H9 (cell line): Measurements from ENCODE around the gene TRIM28. TPM values are rescaled to one million over a fixed set of nuclear protein-coding genes. Genes with fewer than 3 reads are reported as not detected.

ENCODE experiments used
- DNase-seq: peaks from one replicate; pipeline ENCODE4 v3.0.0-alpha.2; 2017
- H2AFZ ChIP-seq: one replicate; pipeline ENCODE4 v1.6.1; 2013; ENCODE audit warnings: mild to moderate bottlenecking, low read length, control low read depth, moderate library complexity
- H2AK5ac ChIP-seq: 2 replicates; pipeline ENCODE4 v1.6.1; 2013; ENCODE audit warnings: low read length, control low read depth, mixed read lengths; ENCODE audit not compliant: insufficient read length
- H2BK120ac ChIP-seq: one replicate; pipeline ENCODE4 v1.6.1; 2013; ENCODE audit warnings: low read depth, mild to moderate bottlenecking, low read length, control low read depth, inconsistent platforms; ENCODE audit not compliant: poor library complexity, severe bottlenecking
- H2BK12ac ChIP-seq: 2 replicates; pipeline ENCODE4 v1.6.1; 2013; ENCODE audit warnings: low read length, control low read depth, mixed read lengths, low read depth; ENCODE audit not compliant: insufficient read length
- H2BK15ac ChIP-seq: 2 replicates; pipeline ENCODE4 v1.6.1; 2013; ENCODE audit warnings: low read depth, low read length, control low read depth
- H2BK20ac ChIP-seq: one replicate; pipeline ENCODE4 v1.6.1; 2013; ENCODE audit warnings: low read depth, mild to moderate bottlenecking, low read length, control low read depth, inconsistent platforms; ENCODE audit not compliant: poor library complexity, severe bottlenecking
- H2BK5ac ChIP-seq: 2 replicates; pipeline ENCODE4 v1.6.1; 2013; ENCODE audit warnings: low read length, control low read depth, mixed read lengths; ENCODE audit not compliant: insufficient read length
- H3K14ac ChIP-seq: 2 replicates; pipeline ENCODE4 v1.6.1; 2013; ENCODE audit warnings: low read length, control low read depth; ENCODE audit not compliant: insufficient read depth
- H3K18ac ChIP-seq: 2 replicates; pipeline ENCODE4 v1.6.1; 2013; ENCODE audit warnings: low read depth, mild to moderate bottlenecking, mixed read lengths, low read length, control low read depth; ENCODE audit not compliant: insufficient read length
- H3K23ac ChIP-seq: 2 replicates; pipeline ENCODE4 v1.6.1; 2013; ENCODE audit warnings: low read length, control low read depth, mixed read lengths, low read depth; ENCODE audit not compliant: insufficient read length
- H3K23me2 ChIP-seq: 2 replicates; pipeline ENCODE4 v1.6.1; 2013; ENCODE audit warnings: low read depth, mild to moderate bottlenecking, mixed read lengths, low read length, control low read depth; ENCODE audit not compliant: insufficient read length, poor library complexity, severe bottlenecking
- H3K27ac ChIP-seq: 2 replicates; pipeline ENCODE4 v1.5.1; 2013; ENCODE audit warnings: low read length, control low read depth, mixed read lengths, low read depth; ENCODE audit not compliant: insufficient read length
- H3K27me3 ChIP-seq: 2 replicates; pipeline ENCODE4 v1.6.1; 2013; ENCODE audit warnings: low read length, control low read depth, inconsistent platforms; ENCODE audit not compliant: insufficient read depth
- H3K4ac ChIP-seq: 2 replicates; pipeline ENCODE4 v1.6.1; 2013; ENCODE audit warnings: low read depth, mild to moderate bottlenecking, control low read depth, inconsistent platforms, low read length, moderate library complexity
- H3K4me1 ChIP-seq: 2 replicates; pipeline ENCODE4 v1.6.1; 2013; ENCODE audit warnings: low read length, control low read depth, inconsistent platforms; ENCODE audit not compliant: insufficient read depth
- H3K4me2 ChIP-seq: 2 replicates; pipeline ENCODE4 v1.6.1; 2013; ENCODE audit warnings: low read length, control low read depth, mixed read lengths; ENCODE audit not compliant: insufficient read length, insufficient read depth
- H3K56ac ChIP-seq: 2 replicates; pipeline ENCODE4 v1.6.1; 2013; ENCODE audit warnings: low read depth, mild to moderate bottlenecking, mixed read lengths, low read length, control low read depth; ENCODE audit not compliant: insufficient read length
- H3K79me1 ChIP-seq: 2 replicates; pipeline ENCODE4 v1.6.1; 2013; ENCODE audit warnings: low read depth, mild to moderate bottlenecking, moderate library complexity, low read length, control low read depth, inconsistent platforms; ENCODE audit not compliant: insufficient read depth, poor library complexity, severe bottlenecking
- H3K79me2 ChIP-seq: 2 replicates; pipeline ENCODE4 v1.6.1; 2013; ENCODE audit warnings: low read length, control low read depth, inconsistent platforms; ENCODE audit not compliant: insufficient read depth
- H3K9ac ChIP-seq: 2 replicates; pipeline ENCODE4 v1.6.1; 2013; ENCODE audit warnings: low read length, control low read depth, mixed read lengths; ENCODE audit not compliant: insufficient read length; ENCODE audit errors: extremely low read depth
- H3K9me3 ChIP-seq: one replicate; pipeline ENCODE4 v1.6.1; 2013; ENCODE audit warnings: low read depth, low read length, inconsistent platforms; ENCODE audit not compliant: control insufficient read depth
- H3T11ph ChIP-seq: one replicate; pipeline ENCODE4 v1.6.1; 2013; ENCODE audit warnings: mild to moderate bottlenecking, low read length, control low read depth, inconsistent platforms
- H4K20me1 ChIP-seq: one replicate; pipeline ENCODE4 v1.6.1; 2013; ENCODE audit not compliant: control insufficient read depth, insufficient read length, insufficient read depth
- H4K5ac ChIP-seq: 2 replicates; pipeline ENCODE4 v1.6.1; 2013; ENCODE audit warnings: low read depth, mild to moderate bottlenecking, mixed read lengths, low read length, control low read depth; ENCODE audit not compliant: insufficient read length
- H4K8ac ChIP-seq: replicated peaks from 2 replicates; pipeline ENCODE4 v1.6.1; 2013; ENCODE audit warnings: low read length, control low read depth, mixed read lengths, low read depth; ENCODE audit not compliant: insufficient read length
- H4K91ac ChIP-seq: 2 replicates; pipeline ENCODE4 v1.6.1; 2013; ENCODE audit warnings: low read depth, mild to moderate bottlenecking, moderate library complexity, mixed read lengths, low read length, control low read depth; ENCODE audit not compliant: insufficient read length
- H3K27ac Mint-ChIP-seq, 3 experiments: 2 replicates in 2 of 3; 3 replicates in 1 of 3; pipeline ENCODE4 v1.8.0; 2020 to 2021; ENCODE audit warnings: mixed read lengths in 3 of 3, mild to moderate bottlenecking in 1 of 3, moderate library complexity in 1 of 3
- H3K27me3 Mint-ChIP-seq: 2 replicates; pipeline ENCODE4 v1.8.0; 2021; ENCODE audit warnings: low read depth, mild to moderate bottlenecking, moderate library complexity, mixed read lengths
- H3K36me3 Mint-ChIP-seq, 3 experiments: 2 replicates in 2 of 3; 3 replicates in 1 of 3; pipeline ENCODE4 v1.8.0; 2020 to 2021; ENCODE audit warnings: low read depth in 3 of 3, mixed read lengths in 3 of 3; ENCODE audit not compliant: insufficient read depth in 1 of 3
- H3K4me1 Mint-ChIP-seq, 2 experiments: 2 replicates each; pipeline ENCODE4 v1.8.0; 2020; ENCODE audit warnings: mixed read lengths in 2 of 2
- H3K4me3 Mint-ChIP-seq, 2 experiments: 2 replicates in 1 of 2; 3 replicates in 1 of 2; pipeline ENCODE4 v1.8.0; 2020 to 2021; ENCODE audit warnings: mild to moderate bottlenecking in 2 of 2, mixed read lengths in 2 of 2, moderate library complexity in 1 of 2
- H3K9me3 Mint-ChIP-seq, 2 experiments: 2 replicates in 1 of 2; 3 replicates in 1 of 2; pipeline ENCODE4 v1.8.0; 2020; ENCODE audit warnings: mild to moderate bottlenecking in 2 of 2, mixed read lengths in 2 of 2, moderate library complexity in 1 of 2
- WGBS: extraction: QIAGEN DNeasy Blood & Tissue Kit; methylation state at CpG from one replicate; pipeline ENCODE4 v1.1.7; 2013; ENCODE audit warnings: missing lambda C conversion rate, low lambda C conversion rate, mixed read lengths; ENCODE audit not compliant: insufficient read length; ENCODE audit errors: extremely low coverage; 5-methylcytosine and 5-hydroxymethylcytosine counted together
- total RNA-seq: library from RNA; stranded (reverse); gene quantifications from 2 replicates; pipeline ENCODE4 v1.2.1, GENCODE V29; 2021
- TF ChIP-seq, protein P1 (sequence below): fragments of 200-600 bp; sonication (generic); conservative IDR thresholded peaks from 3 replicates; pipeline ENCODE4 v1.8.0; 2021; ENCODE audit warnings: antibody characterized with exemption, mild to moderate bottlenecking

TRIM28 gene
- total RNA-seq, 1 experiment from 2014 or later, result 1,084 TPM

DNA sequence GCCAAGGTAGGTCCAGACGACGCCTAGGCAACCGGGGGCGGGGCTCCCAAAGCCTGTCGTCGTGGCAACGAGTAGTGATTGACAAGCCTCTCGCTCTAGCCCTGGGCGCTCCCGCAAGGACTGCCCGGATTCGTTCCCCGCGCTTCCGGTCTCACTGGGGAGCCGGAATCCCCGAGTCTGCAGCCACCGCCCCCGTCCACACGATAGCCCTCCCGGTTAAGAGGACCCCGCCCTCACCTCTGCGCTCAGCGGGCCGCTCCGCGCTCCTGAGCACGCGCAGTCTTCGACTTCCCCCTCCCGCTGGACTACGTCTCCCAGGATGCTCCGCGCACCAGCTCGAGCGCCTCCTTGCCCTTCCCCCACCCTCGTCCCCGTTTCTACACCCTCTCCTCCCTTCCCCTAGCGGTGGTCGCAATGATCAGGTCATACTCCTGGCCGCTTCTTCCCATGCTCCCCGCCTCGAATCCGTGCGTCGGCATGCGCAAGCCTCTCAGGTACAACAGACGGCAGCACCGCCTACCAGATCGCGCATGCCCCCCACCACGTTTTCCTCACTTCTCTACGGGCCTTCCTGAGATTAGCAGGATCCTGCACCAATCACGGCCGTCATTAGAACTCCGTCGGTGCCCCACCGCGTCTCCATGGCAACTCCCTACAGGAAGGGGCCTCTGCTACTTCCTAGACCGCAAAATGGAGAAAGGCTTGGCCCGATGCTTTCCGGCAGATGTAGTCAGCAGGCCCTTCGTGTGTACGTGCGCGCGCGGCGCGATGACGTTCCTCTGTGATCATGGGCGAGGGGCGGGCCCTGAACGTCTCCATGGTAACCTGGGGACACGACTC, 29.2 kb downstream of the TRIM28 start, which contains the start of gene MZF1:
Gene MZF1 (minus strand): TSS at position 518 of the 840 bp plus-strand sequence. CDS start 1,946 bp downstream, outside the sequence.
- Mint-ChIP-seq H3K27me3 (peaks cover 2% of the 10 kb centered on the region; the same call in 1 of the 2 replicates), H3K4me3 (peak within 1 kb of the TSS; percentile 96 to 98), H3K4me1 (peaks cover 17 to 26% of the 10 kb centered on the region in 2 experiments), H3K27ac (peak within 1 kb of the TSS; percentile 100), H3K36me3 (peaks cover 0 to 21% (median 18%) of the 10 kb centered on the region in 3 experiments; a peak in 5 of 7 replicates), H3K9me3 (no peaks in the 10 kb centered on the region; a peak in 2 of 5 replicates)
- peak; percentile 100 for DNase-seq
- H3K56ac ChIP-seq, result no peak within 1 kb of the TSS
- H2BK15ac ChIP-seq, result no peak within 1 kb of the TSS
- no peaks in the 10 kb centered on the region for H3K27me3 ChIP-seq
- peak within 1 kb of the TSS; percentile 97 for H3K18ac ChIP-seq
- no peak within 1 kb of the TSS for H3T11ph ChIP-seq
- H4K8ac ChIP-seq, result no peak within 1 kb of the TSS
- H2BK20ac ChIP-seq, result no peak within 1 kb of the TSS
- H2BK12ac ChIP-seq, result no peak within 1 kb of the TSS
- H3K4me1 ChIP-seq, result no peaks in the 10 kb centered on the region; the same call in 1 of the 2 replicates
- TF ChIP-seq, protein P1, sequence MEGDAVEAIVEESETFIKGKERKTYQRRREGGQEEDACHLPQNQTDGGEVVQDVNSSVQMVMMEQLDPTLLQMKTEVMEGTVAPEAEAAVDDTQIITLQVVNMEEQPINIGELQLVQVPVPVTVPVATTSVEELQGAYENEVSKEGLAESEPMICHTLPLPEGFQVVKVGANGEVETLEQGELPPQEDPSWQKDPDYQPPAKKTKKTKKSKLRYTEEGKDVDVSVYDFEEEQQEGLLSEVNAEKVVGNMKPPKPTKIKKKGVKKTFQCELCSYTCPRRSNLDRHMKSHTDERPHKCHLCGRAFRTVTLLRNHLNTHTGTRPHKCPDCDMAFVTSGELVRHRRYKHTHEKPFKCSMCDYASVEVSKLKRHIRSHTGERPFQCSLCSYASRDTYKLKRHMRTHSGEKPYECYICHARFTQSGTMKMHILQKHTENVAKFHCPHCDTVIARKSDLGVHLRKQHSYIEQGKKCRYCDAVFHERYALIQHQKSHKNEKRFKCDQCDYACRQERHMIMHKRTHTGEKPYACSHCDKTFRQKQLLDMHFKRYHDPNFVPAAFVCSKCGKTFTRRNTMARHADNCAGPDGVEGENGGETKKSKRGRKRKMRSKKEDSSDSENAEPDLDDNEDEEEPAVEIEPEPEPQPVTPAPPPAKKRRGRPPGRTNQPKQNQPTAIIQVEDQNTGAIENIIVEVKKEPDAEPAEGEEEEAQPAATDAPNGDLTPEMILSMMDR, result peak; percentile 33; the same call in 2 of the 3 replicates
- peak within 1 kb of the TSS; percentile 45 for H2BK5ac ChIP-seq
- peak within 1 kb of the TSS; percentile 97 for H3K14ac ChIP-seq
- no peaks in the 10 kb centered on the region for H3K79me2 ChIP-seq
- peak within 1 kb of the TSS; percentile 86 for H3K27ac ChIP-seq
- H3K9ac ChIP-seq, result peak within 1 kb of the TSS; percentile 75
- H3K23ac ChIP-seq, result no peak within 1 kb of the TSS
- no peak within 1 kb of the TSS for H2AK5ac ChIP-seq
- no peak within 1 kb of the TSS for H2BK120ac ChIP-seq
- H4K20me1 ChIP-seq, result no peaks in the 10 kb centered on the region
- H3K23me2 ChIP-seq, result peaks cover 9% of the 10 kb centered on the region
- no peak within 1 kb of the TSS for H4K91ac ChIP-seq
- H3K4ac ChIP-seq, result no peak within 1 kb of the TSS
- no peaks in the 10 kb centered on the region for H3K79me1 ChIP-seq
- no CpG with 5 or more reads among the region's 75 CpGs for WGBS
- no peak within 1 kb of the TSS for H4K5ac ChIP-seq
- H2AFZ ChIP-seq, result no peak within 1 kb of the TSS
- peak within 1 kb of the TSS; percentile 80 for H3K4me2 ChIP-seq
- no peaks in the 10 kb centered on the region for H3K9me3 ChIP-seq
